T-helper 2 cell (primary cell): ENCODE results near the gene RABGGTA.
"Not testable (repeated sequence)": the region's sequence is repeated elsewhere in the genome, so short reads cannot be mapped to it uniquely, and the experiment has no call there.

Experiments
- DNase-seq, 5 experiments: peaks; one replicate each; pipeline versions ENCODE4 v3.0.0 to v3.0.0-alpha.2; 2012 to 2022

The RABGGTA gene

DNA sequence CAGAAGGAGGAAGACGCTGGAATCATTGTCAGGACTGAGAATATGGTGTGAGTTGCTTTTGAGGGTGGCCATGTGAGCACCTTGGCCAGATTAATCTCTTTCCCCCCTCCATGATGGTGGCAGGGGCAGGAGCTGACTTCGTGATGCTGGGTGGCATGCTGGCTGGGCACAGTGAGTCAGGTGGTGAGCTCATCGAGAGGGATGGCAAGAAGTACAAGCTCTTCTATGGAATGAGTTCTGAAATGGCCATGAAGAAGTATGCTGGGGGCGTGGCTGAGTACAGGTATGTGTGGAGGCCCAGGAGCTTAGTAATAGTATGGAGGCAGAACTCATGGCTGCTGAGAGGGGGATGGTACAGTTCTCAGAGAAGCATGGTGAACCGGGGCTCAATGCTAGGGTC, 33.3 kb downstream of the RABGGTA start:
- DNase-seq, result no peak

DNA sequence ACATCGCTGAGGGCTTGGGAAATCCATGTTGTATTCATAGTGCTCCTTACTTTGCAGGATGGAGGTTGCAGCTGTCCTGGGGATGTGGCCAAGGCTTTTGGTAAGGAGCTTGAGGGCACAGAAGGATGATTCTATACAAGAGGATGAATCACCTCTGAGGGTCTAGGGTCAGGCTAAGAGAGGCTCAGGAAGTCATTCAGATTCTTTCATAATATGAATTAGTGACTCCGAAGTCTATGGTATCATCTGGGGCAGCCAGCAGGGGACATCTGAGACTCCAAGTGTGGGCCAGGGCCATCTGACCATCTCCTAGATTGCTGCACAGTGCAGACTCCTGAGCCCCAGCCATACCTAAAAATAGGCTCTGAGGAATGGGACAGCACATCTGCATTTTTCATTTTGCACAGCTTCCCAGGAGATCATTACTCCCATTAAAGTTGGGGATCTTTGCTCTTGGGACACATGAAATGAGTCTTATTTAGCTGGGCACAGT, 33.9 kb downstream of the RABGGTA start:
- no peak for DNase-seq

DNA sequence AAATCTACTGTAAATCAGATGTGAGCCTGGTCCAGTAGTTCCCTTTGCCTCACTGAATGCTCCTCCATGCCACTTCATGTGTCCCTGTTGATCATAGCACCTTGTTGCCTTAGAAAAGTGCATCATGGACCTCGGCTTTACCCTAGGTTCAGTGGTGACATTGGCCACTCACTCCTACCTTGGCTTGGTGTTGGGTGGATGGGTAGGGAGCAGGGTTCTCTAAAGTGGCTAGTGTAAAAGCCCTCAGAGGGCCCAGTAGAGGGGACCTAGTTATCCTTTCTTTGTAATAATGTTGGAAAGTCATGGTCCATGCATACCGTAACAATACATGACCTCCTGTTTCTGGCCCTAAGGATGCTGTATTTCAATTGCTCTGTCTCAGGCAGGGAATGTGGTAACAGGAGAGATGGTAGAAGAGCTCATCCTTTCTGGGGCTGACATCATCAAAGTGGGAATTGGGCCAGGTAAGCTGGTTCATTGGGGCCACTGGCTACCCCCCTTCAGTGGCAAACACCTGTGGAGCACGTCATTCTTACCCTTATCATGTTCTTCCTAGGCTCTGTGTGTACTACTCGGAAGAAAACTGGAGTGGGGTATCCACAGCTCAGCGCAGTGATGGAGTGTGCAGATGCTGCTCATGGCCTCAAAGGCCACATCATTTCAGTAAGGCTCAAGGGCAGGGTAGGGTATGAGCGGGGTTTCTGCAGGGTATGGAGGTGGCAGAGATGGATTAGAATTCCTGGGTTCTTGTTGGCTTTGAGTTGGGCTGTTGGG, 34.5 kb downstream of the RABGGTA start:
- no peak for DNase-seq

DNA sequence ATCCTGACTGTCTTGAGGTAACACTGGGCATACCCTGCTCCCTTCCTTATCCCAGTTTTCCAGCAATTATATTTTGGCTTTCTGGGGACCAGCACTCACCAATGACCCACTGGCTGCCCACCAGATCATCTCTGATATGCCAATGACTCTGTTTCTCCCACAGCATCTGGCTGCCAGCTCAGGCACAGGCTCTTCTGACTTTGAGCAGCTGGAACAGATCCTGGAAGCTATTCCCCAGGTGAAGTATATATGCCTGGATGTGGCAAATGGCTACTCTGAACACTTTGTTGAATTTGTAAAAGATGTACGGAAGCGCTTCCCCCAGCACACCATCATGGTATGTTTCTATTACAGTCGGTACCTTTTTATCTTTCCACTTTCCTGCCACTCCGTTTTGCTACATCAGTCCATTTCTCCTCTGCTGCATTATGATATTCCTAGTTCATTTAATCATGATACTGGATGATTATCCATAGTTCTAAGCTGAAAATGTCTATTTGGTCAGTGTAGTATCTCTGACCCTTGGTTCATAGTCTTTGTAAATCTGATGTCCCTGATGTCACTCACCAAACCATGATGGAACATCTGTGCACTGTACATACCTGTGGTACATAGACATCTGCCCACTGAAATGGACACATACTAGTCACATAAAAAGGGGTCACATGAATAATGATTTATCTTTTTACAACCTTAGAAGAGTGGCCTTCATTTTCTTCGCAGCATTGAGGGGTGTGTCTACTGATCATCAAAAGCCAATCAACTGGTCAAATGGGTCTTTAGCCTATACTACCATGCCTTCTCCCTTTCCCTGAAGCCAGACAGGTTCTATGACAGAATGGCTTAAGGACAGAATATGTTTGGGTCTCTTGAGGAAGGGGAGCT, 35.4 kb downstream of the RABGGTA start:
- DNase-seq, result no peak

DNA sequence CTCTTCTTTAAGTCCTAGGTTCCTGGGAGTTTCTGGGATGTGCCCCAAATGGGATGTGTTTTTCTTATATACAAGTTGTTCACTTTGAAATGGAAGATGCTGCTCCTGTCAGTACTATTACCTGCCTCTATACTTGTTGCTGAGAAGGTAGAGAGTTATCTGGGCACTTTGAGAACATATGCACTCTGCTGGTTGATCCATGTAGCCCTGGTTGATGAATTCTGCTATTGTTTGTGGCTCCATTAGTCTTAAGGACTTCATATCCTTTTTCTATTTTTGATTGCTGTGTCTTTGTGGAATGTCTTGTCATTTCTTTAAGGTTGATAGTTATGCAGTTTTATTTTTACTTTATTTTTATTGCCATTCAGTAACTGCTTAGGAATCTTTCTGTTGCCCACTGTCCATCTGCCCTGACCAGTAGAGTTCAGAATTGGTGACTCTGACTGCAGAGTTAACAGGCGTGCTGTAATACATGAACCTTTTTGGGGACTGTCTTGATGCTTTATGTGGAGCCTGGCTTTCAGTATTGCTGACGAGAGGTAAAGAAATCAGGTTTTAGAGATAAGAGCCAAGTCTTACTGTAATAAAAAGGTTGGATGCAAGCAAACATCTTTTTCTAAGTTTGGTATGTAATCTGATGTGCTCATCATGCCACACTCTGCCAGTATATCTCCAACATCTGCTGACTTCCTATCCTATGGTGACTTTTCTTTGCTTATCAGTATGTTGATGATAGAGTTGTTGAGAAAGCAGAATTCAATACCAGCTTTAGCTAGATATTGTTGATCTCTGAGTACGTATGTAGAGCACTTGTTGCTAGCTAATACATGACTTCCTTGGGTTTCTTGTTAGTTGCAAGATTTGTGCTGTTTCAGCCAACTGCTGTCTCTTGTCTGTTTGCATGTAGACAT, 37.0 kb downstream of the RABGGTA start:
- DNase-seq, result peak in 1 of 5 experiments; percentile 94

DNA sequence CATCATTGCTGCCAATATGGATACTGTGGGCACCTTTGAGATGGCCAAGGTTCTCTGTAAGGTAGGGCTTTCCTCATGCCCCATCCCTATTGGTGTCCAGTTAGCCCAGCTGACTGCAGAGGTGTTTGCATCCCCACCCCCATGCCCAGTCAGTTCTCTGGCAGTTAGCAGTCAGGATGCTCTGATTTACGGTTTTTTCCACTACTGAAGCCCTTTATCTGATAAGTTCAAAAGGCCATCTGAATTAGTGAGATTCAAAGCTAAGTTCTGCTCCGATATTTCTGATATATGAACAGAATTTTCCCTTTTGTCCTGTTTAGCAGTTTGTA, 37.9 kb downstream of the RABGGTA start:
- DNase-seq, result peak in 1 of 5 experiments; percentile 77

DNA sequence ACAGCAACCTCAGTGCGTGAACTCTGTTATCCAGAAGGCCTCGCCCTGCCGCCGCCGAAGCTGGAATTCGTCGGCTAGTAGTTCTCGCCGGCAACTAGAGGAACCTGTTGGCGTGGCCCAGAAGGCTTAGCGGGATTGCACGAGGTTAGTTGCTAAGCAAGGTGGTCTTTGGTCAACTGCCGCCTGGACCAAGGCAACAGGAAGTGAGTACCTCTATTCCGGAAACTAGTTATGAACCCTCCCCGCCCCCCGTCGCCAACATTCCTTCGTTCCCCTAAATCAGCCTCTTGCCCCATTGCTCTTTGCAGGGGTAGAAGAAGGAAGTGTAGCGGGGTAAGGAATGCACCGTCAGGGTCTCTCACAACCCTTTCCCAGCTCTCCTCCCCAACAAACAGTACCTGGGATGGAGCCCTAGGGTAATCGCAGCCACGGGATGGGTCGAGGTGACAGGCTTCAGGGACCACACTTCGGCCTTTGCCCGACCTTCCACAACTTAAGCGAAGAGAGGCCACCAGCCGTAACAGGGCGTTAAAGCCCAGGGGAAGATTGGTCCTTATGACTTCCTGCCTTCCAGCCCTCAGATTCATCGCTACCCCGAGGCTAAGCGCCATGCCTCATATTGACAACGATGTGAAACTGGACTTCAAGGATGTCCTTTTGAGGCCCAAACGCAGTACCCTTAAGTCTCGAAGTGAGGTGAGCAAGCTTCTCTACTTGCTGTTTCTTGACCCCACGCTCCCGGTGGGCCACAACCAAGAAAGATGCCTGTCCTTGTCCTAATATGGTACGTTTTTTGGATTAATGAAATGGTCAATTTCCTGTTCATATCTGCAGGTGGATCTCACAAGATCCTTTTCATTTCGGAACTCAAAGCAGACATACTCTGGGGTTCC, 38.5 kb downstream of the RABGGTA start, which contains the start of gene GMPR2:
Gene GMPR2 (plus strand): TSS at position 285 of the 893 bp plus-strand sequence. CDS start 325 bp downstream, at position 610.
- DNase-seq, result peak in 1 of 5 experiments; percentile 46

DNA sequence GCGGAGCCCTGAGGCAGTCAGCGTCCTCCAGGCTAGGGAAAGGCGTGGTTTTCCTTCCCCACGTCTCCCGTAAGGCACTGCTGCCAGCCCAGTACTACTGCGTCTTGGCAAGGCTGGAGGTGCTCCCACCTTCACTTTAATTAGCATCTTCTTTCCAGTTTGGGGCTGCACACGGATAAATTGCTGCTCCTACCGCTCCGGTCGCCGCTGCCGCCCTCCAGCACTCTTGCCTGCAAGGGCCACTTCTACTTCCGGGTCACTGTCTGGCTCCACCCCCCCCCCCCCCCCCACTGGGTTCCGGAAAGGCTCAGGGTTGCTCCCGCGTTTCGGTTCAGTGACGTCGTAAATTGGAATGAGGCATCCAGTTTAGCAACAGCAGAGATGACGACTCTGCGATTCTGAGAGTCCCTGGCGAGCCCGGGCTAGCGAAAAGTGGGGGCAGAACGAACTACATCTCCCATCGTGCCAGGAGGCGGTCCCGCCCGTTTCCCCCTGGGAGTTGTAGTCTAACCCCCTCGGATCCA, 39.2 kb downstream of the RABGGTA start, which contains the start of gene NEDD8:
Gene NEDD8 (minus strand): TSS at position 247 of the 524 bp plus-strand sequence. CDS start 100 bp downstream, at position 147.
- peak; percentile 61 to 97 (median 87) for DNase-seq

DNA sequence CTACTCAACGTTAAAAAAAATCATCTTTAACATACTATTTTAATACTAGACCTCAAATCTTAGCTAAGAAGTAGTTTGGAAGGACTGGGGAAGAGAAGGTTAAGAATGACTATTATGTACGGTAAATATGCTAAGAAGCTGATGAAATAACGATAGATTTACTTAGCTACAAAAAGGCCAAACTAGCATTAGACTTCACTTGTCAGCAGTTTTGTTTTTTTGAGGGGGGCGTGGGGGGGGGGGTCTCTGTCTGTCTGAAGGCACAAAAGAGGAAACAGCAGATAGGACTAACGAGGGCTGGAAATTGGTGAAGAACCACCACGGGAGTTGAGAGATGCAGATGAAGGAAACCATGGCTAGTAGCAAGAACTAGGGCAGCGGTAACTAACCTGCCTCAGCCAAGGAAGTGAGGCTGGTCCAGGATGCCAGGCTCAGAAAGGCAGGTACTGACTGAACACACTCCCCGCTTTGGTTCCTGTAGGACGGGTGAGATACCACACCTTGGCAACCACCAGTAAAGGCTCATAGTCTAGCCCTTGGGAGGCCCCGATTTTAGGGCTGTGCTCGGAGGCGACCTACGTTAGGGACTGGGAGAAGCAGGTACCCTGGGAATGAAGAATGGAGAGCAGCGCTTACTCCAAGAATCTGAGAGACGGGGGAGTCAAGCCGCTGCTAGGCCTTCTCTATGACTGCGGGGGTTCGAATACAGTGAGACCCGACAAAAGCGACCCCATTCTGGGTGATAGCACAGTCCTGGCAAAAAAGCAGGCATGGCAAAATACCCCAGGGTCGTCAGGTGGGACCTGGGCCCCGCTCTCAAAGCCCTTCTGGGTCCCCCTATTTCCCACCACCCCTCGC, 39.9 kb downstream of the RABGGTA start:
- peak in 2 of 5 experiments; percentile 34 to 53 for DNase-seq

DNA sequence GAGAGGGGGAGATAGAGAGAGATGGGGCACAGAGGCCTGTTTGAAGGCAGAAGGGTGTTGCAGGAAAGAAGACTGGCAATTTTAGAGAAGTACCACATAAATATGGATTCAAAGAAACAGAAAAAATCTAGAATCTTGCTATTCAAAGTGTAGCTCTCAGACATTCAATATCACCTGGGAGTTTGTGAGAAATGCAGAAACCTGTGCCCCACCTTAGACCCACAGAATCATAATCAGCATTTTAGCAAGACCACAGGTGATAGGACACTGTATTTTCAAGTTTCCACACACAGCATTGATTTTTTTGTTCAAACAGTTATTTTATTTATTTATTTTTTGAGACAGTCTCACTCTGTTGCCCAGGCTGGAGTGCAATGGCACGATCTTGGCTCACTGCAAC, 42.5 kb downstream of the RABGGTA start:
- no peak for DNase-seq

DNA sequence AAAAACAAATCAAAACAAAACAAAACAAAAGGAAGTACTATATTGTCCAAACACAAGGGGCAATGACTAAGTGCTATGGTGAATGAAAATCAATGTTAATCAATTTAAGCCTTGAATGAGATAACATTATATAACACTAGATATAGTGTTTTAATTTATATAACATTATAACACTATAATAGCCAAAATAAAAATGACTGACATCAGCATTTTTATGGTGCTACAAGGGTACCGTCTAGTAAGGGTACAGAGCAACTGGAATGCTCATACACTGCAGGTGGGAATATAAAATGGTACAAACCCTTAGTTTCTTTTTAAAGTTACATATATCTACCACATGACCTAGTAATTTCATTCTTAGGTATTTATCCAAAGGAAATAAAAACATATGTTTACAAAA, 44.9 kb downstream of the RABGGTA start:
- DNase-seq, result no peak

DNA sequence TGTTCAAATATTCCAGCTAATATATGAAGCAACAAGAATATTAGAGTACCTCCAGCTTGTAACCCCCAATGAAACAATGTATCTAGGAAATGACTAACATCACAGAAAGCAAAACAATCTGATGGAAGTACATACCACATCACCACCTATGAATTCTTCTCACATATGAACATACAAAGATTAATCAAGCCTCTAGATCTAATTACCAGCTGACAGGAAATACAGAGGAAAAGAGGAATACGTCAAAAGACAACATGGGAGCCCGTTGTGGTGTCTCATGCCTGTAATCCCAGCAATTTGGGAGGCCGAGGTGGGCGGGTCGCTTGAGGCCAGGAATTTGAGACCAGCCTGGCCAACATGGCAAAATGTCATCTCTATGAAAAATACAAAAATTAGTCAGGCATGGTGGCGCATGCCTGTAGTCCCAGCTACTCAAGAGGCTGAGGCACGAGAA, 46.8 kb downstream of the RABGGTA start:
- DNase-seq, result no peak

DNA sequence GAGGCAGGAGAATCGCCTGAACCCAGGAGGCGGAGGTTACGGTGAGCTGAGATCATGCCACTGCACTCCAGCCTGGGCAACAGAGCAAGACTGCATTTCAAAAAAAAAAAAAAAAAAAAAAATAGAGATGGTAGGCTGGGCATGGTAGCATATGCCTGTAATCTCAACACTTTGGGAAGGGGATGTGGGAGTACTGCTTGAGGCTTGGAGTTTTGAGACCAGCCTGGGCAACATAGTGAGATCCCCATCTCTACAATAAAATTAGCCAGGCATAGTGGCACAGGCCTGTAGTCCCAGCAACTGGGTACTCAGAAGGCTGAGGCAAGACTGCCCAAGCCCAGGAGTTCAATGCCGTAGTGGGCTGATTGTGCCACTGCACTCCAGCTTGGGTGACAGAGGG, 48.4 kb downstream of the RABGGTA start:
- not testable (repeated sequence) for DNase-seq

DNA sequence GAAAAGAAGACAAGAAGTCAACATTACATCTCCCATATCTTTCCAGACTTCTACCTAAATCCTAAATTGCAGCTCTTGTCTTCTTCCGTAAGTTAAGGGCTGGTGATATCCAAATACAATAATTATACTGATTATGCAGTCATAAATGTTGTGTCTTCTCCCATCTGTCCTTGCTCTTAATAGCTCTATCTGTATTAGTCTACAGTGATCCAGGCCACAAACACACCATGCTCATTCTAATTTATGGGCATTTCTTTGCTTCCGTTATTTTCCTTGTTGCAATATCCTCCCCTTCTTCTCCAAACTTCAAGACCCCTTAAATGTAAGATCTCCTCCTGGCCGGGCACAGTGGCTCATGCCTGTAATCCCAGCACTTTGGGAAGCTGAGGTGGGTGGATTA, 51.9 kb downstream of the RABGGTA start:
- DNase-seq, result no peak

DNA sequence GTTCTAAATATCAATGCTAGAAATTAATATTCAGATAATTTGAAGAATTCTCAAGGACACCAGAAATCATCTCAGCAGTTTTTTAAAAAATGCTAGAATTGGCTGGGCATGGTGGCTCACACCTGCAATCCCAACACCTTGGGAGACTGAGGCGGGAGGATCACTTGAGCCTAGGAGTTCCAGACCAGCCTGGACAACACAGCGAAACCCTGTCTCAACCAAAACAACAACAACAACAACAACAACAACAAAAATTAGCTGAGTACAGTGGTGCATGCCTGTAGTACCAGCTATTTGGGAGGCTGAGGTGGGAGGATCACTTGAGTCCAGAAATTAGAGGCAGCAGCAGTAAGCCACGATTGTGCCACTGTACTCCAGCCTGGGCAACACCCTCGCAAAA, 52.3 kb downstream of the RABGGTA start:
- DNase-seq, result no peak

DNA sequence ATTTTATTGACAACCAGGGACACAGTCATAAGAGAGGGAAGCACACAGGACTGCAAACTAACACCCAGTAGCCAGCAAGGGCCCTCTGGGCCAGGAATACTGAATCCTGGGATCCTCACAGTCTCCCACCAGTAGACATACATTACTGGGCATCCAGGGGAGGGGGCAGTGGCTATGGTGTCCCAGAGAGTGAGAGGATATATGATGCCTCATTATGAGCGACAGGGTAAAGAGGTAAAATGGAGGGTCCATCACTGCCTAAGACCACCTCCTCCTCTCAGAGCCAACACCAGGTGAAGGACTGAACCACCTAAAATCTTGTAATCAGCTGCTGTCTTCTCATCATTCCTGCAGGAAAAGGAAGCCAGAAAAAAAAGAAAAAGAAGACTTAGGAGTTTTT, 54.5 kb downstream of the RABGGTA start:
- not testable (repeated sequence) for DNase-seq

DNA sequence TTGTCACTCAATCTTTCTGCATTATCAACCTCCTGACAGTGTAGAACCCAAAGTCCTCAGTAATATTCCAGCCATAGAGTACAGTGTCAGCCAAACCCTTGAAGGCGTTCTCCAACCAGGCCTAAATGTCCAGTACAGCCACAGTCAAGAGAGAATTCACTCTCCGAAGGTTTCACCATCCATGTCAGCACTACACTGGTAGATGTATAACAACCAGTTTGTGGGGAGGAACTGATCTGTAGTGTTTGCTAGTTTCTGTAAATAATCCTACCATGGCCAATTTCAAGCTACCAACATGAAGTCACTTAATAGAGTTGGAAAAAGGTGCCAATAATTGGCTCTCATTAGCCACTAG, 55.1 kb downstream of the RABGGTA start:
- DNase-seq, result no peak
